ENCODE data around the gene FARSA. TPM values are rescaled to one million over a fixed set of nuclear protein-coding genes. Genes with fewer than 3 reads are reported as not detected.

FARSA gene
- total and polyA plus RNA-seq, 2 of the 13 experiments (the other 11 are each of a cell fraction or from before 2014, with no cell fraction given), result 25.9 to 72.0 TPM

DNA sequence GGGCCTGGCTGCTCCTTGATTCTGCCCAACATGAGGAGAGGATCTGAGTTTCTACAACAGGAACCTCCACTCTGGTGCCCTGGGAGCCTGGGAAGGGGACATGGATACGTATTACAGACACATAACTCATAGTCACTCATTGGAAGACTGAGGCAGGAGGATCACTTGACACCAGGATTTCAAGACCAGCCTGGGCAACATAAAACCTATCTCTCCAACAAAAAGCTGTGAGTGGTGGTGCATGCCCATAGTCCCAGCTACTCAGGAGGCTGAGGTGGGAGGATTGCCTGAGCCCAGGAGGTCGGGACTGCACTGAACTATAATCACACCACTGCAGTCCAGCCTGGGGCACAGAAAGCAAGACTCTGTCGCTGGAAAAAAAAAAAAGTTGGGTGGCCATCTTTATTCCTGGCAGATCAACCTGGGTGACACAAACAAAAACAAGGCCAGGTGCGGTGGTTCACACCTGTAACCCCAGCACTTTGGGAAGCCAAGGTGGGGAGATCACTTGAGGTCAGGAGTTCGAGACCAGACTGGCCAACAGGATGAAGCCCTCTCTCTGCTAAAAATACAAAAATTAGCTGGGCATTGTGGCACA lies 45.4 kb downstream of the FARSA start:
- Histone ChIP-seq H4K20me1 (ENCODE audit: insufficient read depth, low read length) (no peaks in the 10 kb centered on the region), H3K4me3 (replicated peaks in 1 of 3; ENCODE audit: insufficient read depth in 1 of 3, low read depth in 2 of 3, low read length in 3 of 3) (no peak overlapping the region), H3K27ac (ENCODE audit: extremely low read length, insufficient read depth, low read length) (no peak overlapping the region), H3K36me3 (replicated peaks in 1 of 2; ENCODE audit: control insufficient read depth in 1 of 2, insufficient read depth in 2 of 2, low read length in 2 of 2) (no peaks in the 10 kb centered on the region), H3K9ac (ENCODE audit: insufficient read depth, low read depth, low read length) (no peak overlapping the region), H3K9me3 (ENCODE audit: low read length) (peaks cover 13% of the 10 kb centered on the region), H2AFZ (ENCODE audit: low read length) (peak overlapping the region; percentile 27), H3K4me1 (ENCODE audit: insufficient read depth, low read length) (peaks cover 47% of the 10 kb centered on the region), H3K79me2 (ENCODE audit: insufficient read depth, low read length) (peaks cover 8% of the 10 kb centered on the region), H3K27me3 (ENCODE audit: control insufficient read depth in 1 of 2, insufficient read depth in 2 of 2, low read length in 2 of 2) (peaks cover 0 to 18% of the 10 kb centered on the region in 2 experiments; a peak in 3 of 5 replicates), H3K4me2 (ENCODE audit: low read depth, low read length) (no peak overlapping the region)
- intact Hi-C loops (cut with micrococcal nuclease; ENCODE audit: unreplicated experiment) (no loop called here), in situ Hi-C loops (cut with HindIII; ENCODE audit: extremely low pct_ligation_motif_present, low pct_unique_long_range_greater_than_20kb) (no loop called here)
- ChIA-PET POLR2A (no interaction called here), CTCF (ENCODE audit: low intra/inter-chr PET ratio, low total read pairs) (no interaction called here)
- no peak for DNase-seq (ENCODE audit: low spot score)
- no peak for FAIRE-seq
- no TSS peak for BruUV-seq (replicated peaks)
- WGBS (ENCODE audit: low lambda C conversion rate), result 3% methylated on average over 5 of the region's 5 CpGs
- ATAC-seq, result no peak
- TF ChIP-seq NONO (IDR thresholded peaks at IDR 0.05) (no peak), NONO (CRISPR knock-in tag; conservative IDR thresholded peaks at IDR 0.05) (no peak), FOXO4 (CRISPR knock-in tag; conservative IDR thresholded peaks at IDR 0.05) (no peak), ZNF180 (CRISPR knock-in tag; IDR thresholded peaks at IDR 0.05; ENCODE audit: borderline replicate concordance, low read depth) (no peak), ZKSCAN5 (CRISPR knock-in tag; IDR thresholded peaks at IDR 0.05) (no peak), IKZF4 (CRISPR knock-in tag; IDR thresholded peaks at IDR 0.05; ENCODE audit: borderline replicate concordance, low read depth, not compliant biosample characterization) (no peak), ARNT (IDR thresholded peaks at IDR 0.05) (no peak), ZNF556 (CRISPR knock-in tag; IDR thresholded peaks at IDR 0.05; ENCODE audit: borderline replicate concordance) (no peak), NFIC (IDR thresholded peaks at IDR 0.05; ENCODE audit: low read length) (no peak), KLF15 (CRISPR knock-in tag; IDR thresholded peaks at IDR 0.05; ENCODE audit: borderline replicate concordance) (no peak), KDM3A (CRISPR knock-in tag; IDR thresholded peaks at IDR 0.05; ENCODE audit: low read depth) (no peak), ZNF629 (CRISPR knock-in tag; conservative IDR thresholded peaks at IDR 0.05) (no peak), ZKSCAN8 (CRISPR knock-in tag; IDR thresholded peaks at IDR 0.05; ENCODE audit: borderline replicate concordance) (no peak), ZNF691 (CRISPR knock-in tag; IDR thresholded peaks at IDR 0.05; ENCODE audit: borderline replicate concordance, low read depth) (no peak), ELF4 (CRISPR knock-in tag; IDR thresholded peaks at IDR 0.05; ENCODE audit: borderline replicate concordance) (no peak), MYNN (CRISPR knock-in tag; IDR thresholded peaks at IDR 0.05; ENCODE audit: low read depth) (no peak)
- TF ChIP-seq, protein P1, sequence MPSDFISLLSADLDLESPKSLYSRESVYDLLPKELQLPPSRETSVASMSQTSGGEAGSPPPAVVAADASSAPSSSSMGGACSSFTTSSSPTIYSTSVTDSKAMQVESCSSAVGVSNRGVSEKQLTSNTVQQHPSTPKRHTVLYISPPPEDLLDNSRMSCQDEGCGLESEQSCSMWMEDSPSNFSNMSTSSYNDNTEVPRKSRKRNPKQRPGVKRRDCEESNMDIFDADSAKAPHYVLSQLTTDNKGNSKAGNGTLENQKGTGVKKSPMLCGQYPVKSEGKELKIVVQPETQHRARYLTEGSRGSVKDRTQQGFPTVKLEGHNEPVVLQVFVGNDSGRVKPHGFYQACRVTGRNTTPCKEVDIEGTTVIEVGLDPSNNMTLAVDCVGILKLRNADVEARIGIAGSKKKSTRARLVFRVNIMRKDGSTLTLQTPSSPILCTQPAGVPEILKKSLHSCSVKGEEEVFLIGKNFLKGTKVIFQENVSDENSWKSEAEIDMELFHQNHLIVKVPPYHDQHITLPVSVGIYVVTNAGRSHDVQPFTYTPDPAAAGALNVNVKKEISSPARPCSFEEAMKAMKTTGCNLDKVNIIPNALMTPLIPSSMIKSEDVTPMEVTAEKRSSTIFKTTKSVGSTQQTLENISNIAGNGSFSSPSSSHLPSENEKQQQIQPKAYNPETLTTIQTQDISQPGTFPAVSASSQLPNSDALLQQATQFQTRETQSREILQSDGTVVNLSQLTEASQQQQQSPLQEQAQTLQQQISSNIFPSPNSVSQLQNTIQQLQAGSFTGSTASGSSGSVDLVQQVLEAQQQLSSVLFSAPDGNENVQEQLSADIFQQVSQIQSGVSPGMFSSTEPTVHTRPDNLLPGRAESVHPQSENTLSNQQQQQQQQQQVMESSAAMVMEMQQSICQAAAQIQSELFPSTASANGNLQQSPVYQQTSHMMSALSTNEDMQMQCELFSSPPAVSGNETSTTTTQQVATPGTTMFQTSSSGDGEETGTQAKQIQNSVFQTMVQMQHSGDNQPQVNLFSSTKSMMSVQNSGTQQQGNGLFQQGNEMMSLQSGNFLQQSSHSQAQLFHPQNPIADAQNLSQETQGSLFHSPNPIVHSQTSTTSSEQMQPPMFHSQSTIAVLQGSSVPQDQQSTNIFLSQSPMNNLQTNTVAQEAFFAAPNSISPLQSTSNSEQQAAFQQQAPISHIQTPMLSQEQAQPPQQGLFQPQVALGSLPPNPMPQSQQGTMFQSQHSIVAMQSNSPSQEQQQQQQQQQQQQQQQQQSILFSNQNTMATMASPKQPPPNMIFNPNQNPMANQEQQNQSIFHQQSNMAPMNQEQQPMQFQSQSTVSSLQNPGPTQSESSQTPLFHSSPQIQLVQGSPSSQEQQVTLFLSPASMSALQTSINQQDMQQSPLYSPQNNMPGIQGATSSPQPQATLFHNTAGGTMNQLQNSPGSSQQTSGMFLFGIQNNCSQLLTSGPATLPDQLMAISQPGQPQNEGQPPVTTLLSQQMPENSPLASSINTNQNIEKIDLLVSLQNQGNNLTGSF (CRISPR knock-in tag; IDR thresholded peaks at IDR 0.05), result no peak

Data from HepG2 (cell line).